Stimulated activated CD4-positive, alpha-beta T cell treated with anti-CD3 and anti-CD28 coated beads, Interleukin-4, amount 100 ng/mL, for 4 hours (primary cell): ENCODE measurements around the gene TLR9.
A peak's percentile ranks its signal among the peaks of the same experiment; 100 is the strongest.

ENCODE experiments used
- DNase-seq, 2 experiments: peaks; one replicate each; pipeline ENCODE4 v3.0.0-alpha.2; 2020

TLR9 gene

GRCh38 chr3:52232279-52233107 is 7.0 kb upstream of the TLR9 start:
- peak in 1 of 2 experiments; percentile 35 for DNase-seq

- DNase-seq, result peak; percentile 80 to 92
Measured at GRCh38 chr3:52231502-52232278, 6.2 kb upstream of the TLR9 start.

GRCh38 chr3:52230889-52231499 is 5.5 kb upstream of the TLR9 start:
- no peak for DNase-seq

GRCh38 chr3:52230461-52230860 is 5.0 kb upstream of the TLR9 start:
- no peak for DNase-seq

GRCh38 chr3:52229656-52230055 is 4.2 kb upstream of the TLR9 start:
- no peak for DNase-seq

- no peak for DNase-seq
Measured at GRCh38 chr3:52228751-52229291, 3.4 kb upstream of the TLR9 start.

- no peak for DNase-seq
Measured at GRCh38 chr3:52228266-52228665, 2.8 kb upstream of the TLR9 start.

- DNase-seq, result no peak
Measured at GRCh38 chr3:52227766-52228165, 2.3 kb upstream of the TLR9 start.

GRCh38 chr3:52227117-52227516 is 1.7 kb upstream of the TLR9 start:
- no peak for DNase-seq

GRCh38 chr3:52226229-52226817 is 878 bp upstream of the TLR9 start:
- DNase-seq, result no peak

- no peak for DNase-seq
Measured at GRCh38 chr3:52223449-52224408, 1.7 kb downstream of the TLR9 start.

GRCh38 chr3:52222319-52223221 is 2.9 kb downstream of the TLR9 start:
- no peak for DNase-seq

GRCh38 chr3:52221563-52222318 is 3.7 kb downstream of the TLR9 start:
- DNase-seq, result peak in 1 of 2 experiments; percentile 37

GRCh38 chr3:52221141-52221562 is 4.3 kb downstream of the TLR9 start:
- no peak for DNase-seq

- peak; percentile 74 to 89 for DNase-seq
Measured at GRCh38 chr3:52220380-52221026, 4.9 kb downstream of the TLR9 start.

GRCh38 chr3:52218937-52219650 is 6.4 kb downstream of the TLR9 start:
- no peak for DNase-seq

GRCh38 chr3:52218454-52218853 is 7.0 kb downstream of the TLR9 start:
- DNase-seq, result no peak

- no peak for DNase-seq
Measured at GRCh38 chr3:52218026-52218425, 7.4 kb downstream of the TLR9 start.

GRCh38 chr3:52217409-52217805 is 8.0 kb downstream of the TLR9 start:
- peak in 1 of 2 experiments; percentile 28 for DNase-seq
